Measurements from ENCODE around the gene UGT2A2.

UGT2A2 gene

DNA sequence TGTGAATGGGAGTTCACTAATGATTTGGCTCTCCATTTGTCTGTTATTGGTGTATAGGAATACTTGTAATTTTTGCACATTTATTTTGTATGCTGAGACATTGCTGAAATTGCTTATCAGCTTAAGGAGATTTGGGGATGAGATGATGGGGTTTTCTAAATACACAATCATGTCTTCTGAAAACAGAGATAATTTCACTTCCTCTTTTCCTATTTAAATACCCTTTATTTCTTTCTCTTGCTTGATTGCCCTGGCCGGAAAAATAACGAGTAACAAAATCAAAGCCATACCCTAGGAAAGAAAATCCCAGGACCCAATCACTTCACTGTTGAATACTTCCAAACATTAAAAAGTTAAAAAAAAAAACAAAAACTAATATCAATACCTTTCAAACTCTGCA, 76.0 kb downstream of the UGT2A2 start:
- H3K27me3 ChIP-seq (ENCODE audit: insufficient read depth, low read depth, severe bottlenecking): no peaks in the 10 kb centered on the region
- no peak overlapping the region for H3K27ac ChIP-seq
- no peak for TF ChIP-seq CTCF (IDR thresholded peaks at IDR 0.05; ENCODE audit: low read depth, low read length)
- H3K4me3 ChIP-seq (ENCODE audit: low read depth, low read length): no peak overlapping the region
- no peaks in the 10 kb centered on the region for H3K36me3 ChIP-seq
- DNase-seq: no peak
- no peaks in the 10 kb centered on the region for H3K9me3 ChIP-seq (ENCODE audit: severe bottlenecking)

- no peak for TF ChIP-seq CTCF (IDR thresholded peaks at IDR 0.05; ENCODE audit: low read depth, low read length)
- Histone ChIP-seq H3K9me3 (ENCODE audit: severe bottlenecking) (no peaks in the 10 kb centered on the region), H3K27me3 (ENCODE audit: insufficient read depth, low read depth, severe bottlenecking) (no peaks in the 10 kb centered on the region), H3K27ac (no peak overlapping the region), H3K4me3 (ENCODE audit: low read depth, low read length) (no peak overlapping the region), H3K36me3 (no peaks in the 10 kb centered on the region)
- no peak for DNase-seq
Observed at GRCh38 chr4:69549651-69550050, 89.8 kb downstream of the UGT2A2 start.

DNA sequence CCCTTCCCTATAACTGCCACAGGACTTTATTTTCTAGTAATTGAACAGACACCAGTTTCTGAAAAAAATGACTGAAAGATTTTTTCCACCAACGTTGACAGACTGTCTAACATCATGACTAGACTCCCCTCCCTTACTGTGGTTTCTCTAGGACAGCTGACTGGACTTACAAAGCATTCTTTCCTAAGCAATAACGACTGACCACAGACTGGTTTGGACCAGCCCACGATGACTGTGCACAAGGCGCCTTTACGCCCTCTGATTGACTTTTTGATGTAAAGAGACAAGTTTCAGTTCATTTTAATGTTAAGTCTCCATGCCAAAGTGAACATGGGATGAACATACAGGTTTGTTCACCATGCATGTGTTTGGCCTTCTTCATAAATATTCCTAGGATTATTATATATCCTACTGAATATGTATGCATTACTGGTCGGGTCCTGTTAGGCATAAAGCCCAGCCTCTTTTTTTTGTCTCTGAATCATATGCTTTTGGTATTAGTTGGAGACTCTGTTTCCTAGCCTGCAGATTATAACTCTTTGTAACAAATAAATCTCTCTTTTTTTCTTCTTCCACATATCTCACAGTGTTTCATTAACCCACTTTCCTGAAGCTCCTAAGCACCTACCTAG, 93.2 kb downstream of the UGT2A2 start:
- H3K27ac ChIP-seq: no peak overlapping the region
- H3K4me3 ChIP-seq (ENCODE audit: low read depth, low read length): no peak overlapping the region
- no peak for DNase-seq
- no peaks in the 10 kb centered on the region for H3K9me3 ChIP-seq (ENCODE audit: severe bottlenecking)
- TF ChIP-seq CTCF (IDR thresholded peaks at IDR 0.05; ENCODE audit: low read depth, low read length): no peak
- H3K27me3 ChIP-seq (ENCODE audit: insufficient read depth, low read depth, severe bottlenecking): no peaks in the 10 kb centered on the region
- H3K36me3 ChIP-seq: no peaks in the 10 kb centered on the region

All from WERI-Rb-1 (cell line).